OCI-LY7 (cell line): Measurements from ENCODE around the gene GPHA2. TPM values are rescaled to one million over a fixed set of nuclear protein-coding genes. Genes with fewer than 3 reads are reported as not detected.
A peak's percentile ranks its signal among the peaks of the same experiment; 100 is the strongest.

Source experiments
- BruUV-seq: library from RNA; stranded (reverse); fragments of 400-500 nt; replicated peaks from 2 replicates; lab custom pipeline; 2021; lab: Mats Ljungman, UMichigan
- CTCF ChIA-PET: fragments of 300-600 bp; sonication (Branson Sonifier 250); formaldehyde crosslinking; loops from one replicate; lab custom pipeline; 2022; ENCODE audit warnings: antibody characterized with exemption; ENCODE audit not compliant: unreplicated experiment; lab: Charles Lee
- POLR2A ChIA-PET: fragments of 300-600 bp; sonication (Branson Sonifier 250); formaldehyde crosslinking; loops from one replicate; lab custom pipeline; 2022; ENCODE audit warnings: antibody characterized with exemption; lab: Charles Lee
- DNase-seq: peaks from one replicate; pipeline ENCODE4 v3.0.0-alpha.2; 2015; ENCODE audit warnings: low spot score
- H2AFZ ChIP-seq: fragments of 200-600 bp; sonication (generic), shearing (Covaris generic); 2 replicates; pipeline ENCODE4 v1.6.1; 2014; ENCODE audit warnings: mild to moderate bottlenecking, antibody characterized with exemption, low read length, moderate library complexity
- H3K27ac ChIP-seq: fragments of 200-600 bp; sonication (generic); 2 replicates; pipeline ENCODE4 v1.5.1; 2014; ENCODE audit warnings: mixed run types, low read depth, mild to moderate bottlenecking, moderate library complexity, low read length, inconsistent platforms; ENCODE audit not compliant: poor library complexity, severe bottlenecking
- H3K36me3 ChIP-seq: fragments of 200-600 bp; sonication (generic); 2 replicates; pipeline ENCODE4 v1.6.1; 2014; ENCODE audit warnings: mild to moderate bottlenecking, antibody characterized with exemption, low read length, moderate library complexity, mixed read lengths; ENCODE audit not compliant: insufficient read depth
- H3K4me1 ChIP-seq: fragments of 200-600 bp; sonication (generic); 2 replicates; pipeline ENCODE4 v1.5.1; 2014; ENCODE audit warnings: mild to moderate bottlenecking, low read length; ENCODE audit not compliant: insufficient read depth, poor library complexity, severe bottlenecking
- H3K4me2 ChIP-seq: fragments of 200-600 bp; sonication (generic); 2 replicates; pipeline ENCODE4 v1.6.1; 2014; ENCODE audit warnings: mild to moderate bottlenecking, low read length
- H3K4me3 ChIP-seq: fragments of 200-600 bp; sonication (generic); 2 replicates; pipeline ENCODE4 v1.5.1; 2014; ENCODE audit warnings: mild to moderate bottlenecking, low read depth, low read length; ENCODE audit not compliant: poor library complexity, severe bottlenecking
- H3K79me2 ChIP-seq: fragments of 200-600 bp; sonication (generic); 2 replicates; pipeline ENCODE4 v1.6.1; 2016; ENCODE audit warnings: low read depth, mild to moderate bottlenecking, low read length, moderate library complexity, mixed read lengths; ENCODE audit not compliant: insufficient read depth
- H3K9me2 ChIP-seq: fragments of 200-600 bp; sonication (generic); 2 replicates; pipeline ENCODE4 v1.6.1; 2016; ENCODE audit warnings: mild to moderate bottlenecking, low read length, mixed read lengths; ENCODE audit not compliant: insufficient read depth
- H3K9me3 ChIP-seq: fragments of 200-600 bp; sonication (generic); 2 replicates; pipeline ENCODE4 v1.6.1; 2014; ENCODE audit warnings: mild to moderate bottlenecking, mixed run types, low read length, mixed read lengths
- H4K20me1 ChIP-seq: fragments of 200-600 bp; sonication (generic); 2 replicates; pipeline ENCODE4 v1.6.1; 2014; ENCODE audit warnings: mild to moderate bottlenecking, antibody characterized with exemption, low read length, moderate library complexity, mixed read lengths; ENCODE audit not compliant: insufficient read depth
- EZH2phosphoT487 ChIP-seq: fragments of 200-600 bp; sonication (generic); IDR thresholded peaks from 2 replicates; pipeline ENCODE4 v1.6.1; 2018; ENCODE audit warnings: low read depth, borderline replicate concordance, mild to moderate bottlenecking, mixed run types, antibody characterized with exemption, low read length, moderate library complexity, mixed read lengths
- intact Hi-C: fragments of 100-400 bp; cut with micrococcal nuclease; formaldehyde crosslinking; loops from one replicate; pipeline ENCODE4 v1.10.0; 2022; ENCODE audit not compliant: unreplicated experiment
- total RNA-seq, 2 experiments: library from RNA; depleted of rRNA in 1 of 2; stranded (reverse); fragments of >200 nt in 1 of 2; shearing (Covaris generic) in 1 of 2; gene quantifications; 2 replicates each; pipeline ENCODE4 v1.2.3, GENCODE V29; 2014 to 2022
- TF ChIP-seq, protein P1 (sequence below): fragments of 200-600 bp; sonication (generic); conservative IDR thresholded peaks from 2 replicates; pipeline ENCODE4 v1.5.1; 2014; ENCODE audit warnings: mild to moderate bottlenecking, antibody characterized with exemption, low read length, moderate library complexity, mixed read lengths

GPHA2 gene
- total RNA-seq, 2 experiments from 2014 or later = not detected

DNA sequence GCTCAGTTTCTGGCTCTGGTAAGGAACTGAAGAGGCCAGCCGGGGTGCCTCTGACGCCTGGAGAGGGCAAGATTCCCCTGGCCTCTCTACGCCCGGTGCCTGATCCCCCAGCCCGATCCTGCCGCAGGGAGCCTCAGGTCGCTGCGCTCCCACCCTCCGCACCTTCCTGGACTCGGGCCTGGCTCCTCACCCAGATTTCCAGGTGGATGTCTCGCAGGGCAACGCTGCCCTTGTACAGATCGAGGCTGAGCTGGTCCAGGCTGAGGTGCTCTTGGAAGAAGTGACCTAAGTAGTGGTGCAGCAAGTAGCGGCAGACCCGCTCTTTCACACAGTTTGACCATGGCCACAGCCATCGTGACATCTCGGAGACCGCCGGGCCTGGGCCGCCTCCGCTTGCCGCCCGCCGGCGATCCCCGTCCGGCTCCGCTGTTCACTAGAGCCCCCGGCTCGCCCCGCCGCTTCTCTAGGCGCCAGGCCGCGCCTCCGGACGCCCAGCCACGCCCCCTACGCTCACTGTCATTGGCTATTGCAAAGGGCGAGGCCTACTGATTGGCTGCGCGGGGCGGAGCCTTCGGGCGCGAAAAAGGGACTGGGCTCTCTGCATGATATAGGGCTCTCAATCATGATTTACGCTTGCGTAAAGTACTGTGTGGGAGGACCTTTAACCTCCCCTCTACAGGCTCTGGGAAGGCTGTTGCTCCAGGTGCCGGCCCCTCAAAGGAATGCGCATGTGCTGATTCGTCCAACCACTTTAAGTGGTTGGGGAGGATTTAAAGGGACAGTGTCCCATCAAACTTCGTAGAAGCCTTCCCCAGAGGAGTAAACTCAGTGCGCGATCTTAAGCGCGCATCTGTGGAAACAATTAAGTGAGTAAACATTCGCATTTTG, 18.7 kb downstream of the GPHA2 start, which contains the start of gene ATG2A:
Gene ATG2A, minus strand, starts transcription at position 435 of the 888 bp plus-strand sequence. Its CDS starts 74 bp downstream, at position 361.
- Histone ChIP-seq H3K27ac (peak within 1 kb of the TSS; percentile 63), H3K36me3 (peaks cover 17% of the 10 kb centered on the region; the same call in 1 of the 2 replicates), H3K4me1 (peaks cover 32% of the 10 kb centered on the region), H2AFZ (peak within 1 kb of the TSS; percentile 53), H3K79me2 (peaks cover 10% of the 10 kb centered on the region; the same call in 1 of the 2 replicates), H3K9me3 (no peaks in the 10 kb centered on the region), H3K4me3 (peak within 1 kb of the TSS; percentile 87), H3K9me2 (no peaks in the 10 kb centered on the region), H4K20me1 (no peaks in the 10 kb centered on the region), H3K4me2 (peak within 1 kb of the TSS; percentile 84)
- BruUV-seq = no TSS peak
- DNase-seq = peak; percentile 100
- CTCF ChIA-PET = interaction anchor here (0.6 to 1.0 kb wide), 2 partner anchors 56 to 105 kb away, joined by 3 read pairs; no protein-coding TSS in a partner anchor
- intact Hi-C loops = loop anchor here (1.0 to 10.0 kb wide), 4 partner anchors 55 to 168 kb away; partner anchors contain the start of genes ARL2, CDCA5, MAJIN and ZFPL1
- POLR2A ChIA-PET = interaction anchor here (0.9 to 1.6 kb wide), 2 partner anchors 69 to 72 kb away, joined by 3 read pairs; no protein-coding TSS in a partner anchor
- TF ChIP-seq, protein P1, sequence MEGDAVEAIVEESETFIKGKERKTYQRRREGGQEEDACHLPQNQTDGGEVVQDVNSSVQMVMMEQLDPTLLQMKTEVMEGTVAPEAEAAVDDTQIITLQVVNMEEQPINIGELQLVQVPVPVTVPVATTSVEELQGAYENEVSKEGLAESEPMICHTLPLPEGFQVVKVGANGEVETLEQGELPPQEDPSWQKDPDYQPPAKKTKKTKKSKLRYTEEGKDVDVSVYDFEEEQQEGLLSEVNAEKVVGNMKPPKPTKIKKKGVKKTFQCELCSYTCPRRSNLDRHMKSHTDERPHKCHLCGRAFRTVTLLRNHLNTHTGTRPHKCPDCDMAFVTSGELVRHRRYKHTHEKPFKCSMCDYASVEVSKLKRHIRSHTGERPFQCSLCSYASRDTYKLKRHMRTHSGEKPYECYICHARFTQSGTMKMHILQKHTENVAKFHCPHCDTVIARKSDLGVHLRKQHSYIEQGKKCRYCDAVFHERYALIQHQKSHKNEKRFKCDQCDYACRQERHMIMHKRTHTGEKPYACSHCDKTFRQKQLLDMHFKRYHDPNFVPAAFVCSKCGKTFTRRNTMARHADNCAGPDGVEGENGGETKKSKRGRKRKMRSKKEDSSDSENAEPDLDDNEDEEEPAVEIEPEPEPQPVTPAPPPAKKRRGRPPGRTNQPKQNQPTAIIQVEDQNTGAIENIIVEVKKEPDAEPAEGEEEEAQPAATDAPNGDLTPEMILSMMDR = no peak

DNA sequence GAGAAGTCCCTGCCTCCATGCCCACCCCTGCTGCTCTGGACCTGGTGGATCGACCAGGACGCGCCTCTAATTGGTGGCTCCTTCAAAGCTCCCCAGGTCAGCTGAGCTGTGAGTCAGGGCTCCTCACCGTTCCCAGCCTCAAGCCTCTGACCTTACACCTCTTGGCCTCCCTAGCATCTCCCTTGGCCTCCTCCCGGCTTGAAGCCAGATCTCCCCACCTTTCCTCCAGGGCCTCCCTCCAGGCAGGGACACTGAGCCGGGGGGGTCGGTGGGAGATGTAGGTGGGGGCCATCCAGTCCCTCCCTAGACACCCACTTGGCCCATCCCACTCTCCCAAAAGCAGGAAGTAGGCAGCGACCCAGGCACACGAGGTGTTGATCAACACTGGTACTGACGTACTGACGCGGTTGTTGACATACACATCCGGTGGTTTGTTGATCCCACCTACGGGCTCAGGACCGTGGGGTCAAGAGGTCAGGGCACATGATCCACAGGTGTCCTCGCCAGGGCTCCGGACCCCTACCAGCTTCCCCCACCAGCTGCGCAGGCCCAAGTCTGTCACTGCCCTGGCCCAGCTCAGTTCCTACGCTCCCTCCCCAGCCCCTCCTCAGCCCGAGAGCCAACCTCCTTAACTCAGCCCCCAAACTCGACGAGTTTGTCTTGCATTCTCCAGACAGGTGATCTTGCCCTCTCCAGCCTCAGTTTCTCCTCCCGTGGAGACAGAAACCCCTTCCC, 19.5 kb downstream of the GPHA2 start:
- peak overlapping the region; percentile 87 for H3K4me3 ChIP-seq
- POLR2A ChIA-PET = interaction anchor here (0.6 kb wide), 1 partner anchor 75 kb away, joined by 4 read pairs; no protein-coding TSS in a partner anchor
- H3K36me3 ChIP-seq = peaks cover 25% of the 10 kb centered on the region; the same call in 1 of the 2 replicates
- intact Hi-C loops = loop anchor here (2.0 to 10.0 kb wide), 3 partner anchors 56 to 169 kb away; partner anchors contain the start of genes CDCA5, MAJIN and ZFPL1
- TF ChIP-seq EZH2phosphoT487 = no peak
- TF ChIP-seq, protein P1 = no peak
- CTCF ChIA-PET = interaction anchor here (1.0 kb wide), 1 partner anchor 57 kb away, joined by 3 read pairs; no protein-coding TSS in a partner anchor
- peak; percentile 48 for DNase-seq
- no peak overlapping the region for H2AFZ ChIP-seq
- H4K20me1 ChIP-seq = no peaks in the 10 kb centered on the region
- H3K4me2 ChIP-seq = peak overlapping the region; percentile 84
- peaks cover 10% of the 10 kb centered on the region; the same call in 1 of the 2 replicates for H3K79me2 ChIP-seq
- no TSS peak for BruUV-seq
- no peaks in the 10 kb centered on the region for H3K9me2 ChIP-seq
- H3K27ac ChIP-seq = peak overlapping the region; percentile 42
- peaks cover 32% of the 10 kb centered on the region for H3K4me1 ChIP-seq
- no peaks in the 10 kb centered on the region for H3K9me3 ChIP-seq
